GM18519 (cell line): ENCODE results near the gene JAZF1.
A peak's percentile ranks its signal among the peaks of the same experiment; 100 is the strongest.

ENCODE experiments used
- ATAC-seq: cut with Tn5 transposase; IDR thresholded peaks from one replicate; pipeline ENCODE4 v1.9.1; 2021; ENCODE audit warnings: mild to moderate bottlenecking, moderate library complexity; ENCODE audit not compliant: unreplicated experiment, low FRiP score

The JAZF1 gene

DNA sequence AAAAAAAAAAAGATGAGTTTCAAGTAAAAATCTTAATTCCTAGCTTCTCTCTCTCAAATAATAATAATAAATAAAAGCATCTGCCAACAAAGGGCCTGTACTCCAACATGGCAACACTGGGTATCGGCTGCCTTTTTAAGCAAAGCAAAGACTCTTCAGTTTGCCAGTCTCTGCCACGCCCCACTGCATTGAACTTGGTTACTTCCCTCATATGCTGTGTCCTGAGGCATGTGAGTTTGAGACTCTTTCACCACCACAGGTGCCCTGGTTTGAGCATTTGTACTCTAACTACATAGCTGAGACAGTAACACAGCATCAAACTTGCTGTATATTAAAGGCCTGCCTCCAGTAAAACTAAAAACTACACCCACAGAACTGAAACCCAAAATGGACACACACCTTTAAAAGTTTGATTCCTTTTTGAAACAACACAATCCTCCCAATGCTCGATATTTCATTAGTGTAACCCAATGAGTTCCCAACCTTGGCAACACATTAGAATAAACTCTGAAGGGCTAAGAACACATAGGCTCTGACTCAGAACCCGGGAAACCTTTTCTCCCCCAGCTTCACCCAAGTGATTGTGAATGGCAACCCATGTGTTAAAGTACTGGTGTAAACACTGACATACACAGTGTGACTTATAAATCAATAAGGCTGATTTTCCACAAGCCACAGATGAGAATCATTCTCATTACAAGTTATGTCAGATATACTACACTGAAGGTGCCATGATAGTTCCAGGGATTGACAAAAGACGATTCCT is 12.0 kb downstream of the JAZF1 start:
- no peak for ATAC-seq

GRCh38 chr7:28166982-28167715 is 13.4 kb downstream of the JAZF1 start:
- ATAC-seq, result no peak

DNA sequence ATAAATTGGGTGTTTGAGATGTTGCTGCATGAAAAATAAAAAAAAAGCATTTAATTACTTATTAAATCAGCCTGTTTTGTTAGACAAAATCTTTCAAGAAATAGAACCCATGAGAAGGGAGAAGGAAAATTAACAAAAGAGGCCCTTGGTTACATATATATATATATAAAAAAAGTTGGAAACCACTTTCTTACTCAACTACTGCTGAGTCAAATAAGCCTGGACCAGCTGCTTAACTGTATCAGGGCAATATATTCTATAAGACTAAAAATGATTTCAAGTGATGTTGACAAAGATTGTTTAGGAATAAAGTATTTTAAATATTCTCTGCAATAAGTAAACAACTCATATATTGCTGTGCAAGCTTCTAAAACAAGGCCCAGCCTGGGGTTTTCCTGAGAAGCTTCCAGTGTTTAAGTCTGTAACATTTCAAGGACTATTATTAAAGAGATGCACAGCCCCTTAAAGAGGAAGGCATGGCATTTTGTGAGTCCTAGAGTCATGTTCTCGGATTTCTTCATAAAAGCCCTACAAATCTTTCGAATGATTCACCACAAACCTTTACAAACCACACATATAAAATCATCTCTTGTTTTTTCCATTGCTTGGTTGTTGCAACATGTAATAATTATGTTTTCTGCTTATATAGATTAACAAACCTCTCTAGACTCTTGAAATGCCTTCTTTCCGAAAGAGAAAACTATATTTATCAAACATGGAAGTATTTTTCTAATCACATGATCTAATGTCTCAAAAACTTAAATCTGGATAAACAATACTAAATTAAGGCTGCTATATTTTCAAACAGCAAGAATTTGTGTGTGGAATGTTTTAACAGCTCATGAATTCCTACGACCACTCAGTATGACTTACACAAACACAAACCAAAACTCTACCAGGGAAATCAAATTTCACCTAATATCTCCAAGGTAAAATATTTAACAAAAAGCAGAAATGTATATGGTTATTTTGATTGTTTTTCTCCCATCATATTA is 14.3 kb downstream of the JAZF1 start:
- ATAC-seq, result no peak

- ATAC-seq, result no peak
Observed at GRCh38 chr7:28165261-28165660, 15.3 kb downstream of the JAZF1 start.

- ATAC-seq, result no peak
Observed at GRCh38 chr7:28163949-28164348, 16.6 kb downstream of the JAZF1 start.

DNA sequence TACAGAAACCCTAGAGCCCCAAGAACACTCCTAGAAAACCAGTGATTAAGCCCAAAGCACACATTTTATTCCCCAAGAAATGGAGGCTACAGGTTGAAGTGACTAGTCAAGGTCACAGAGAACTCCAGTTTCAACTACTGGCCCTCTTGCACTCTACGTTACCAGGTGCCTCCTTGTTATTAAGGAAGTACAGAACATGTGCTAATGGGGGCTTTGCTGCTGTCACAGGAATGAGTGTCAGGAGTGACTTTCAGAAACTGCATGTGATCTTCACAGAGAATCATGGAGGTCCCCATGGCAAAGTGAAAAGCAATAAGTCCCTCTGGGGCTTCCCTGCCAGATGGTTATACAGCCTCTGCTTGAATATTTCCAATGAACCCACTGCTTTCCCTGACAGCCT is 19.3 kb downstream of the JAZF1 start:
- ATAC-seq, result no peak

- ATAC-seq, result no peak
Observed at GRCh38 chr7:28160551-28160991, 20.0 kb downstream of the JAZF1 start.

DNA sequence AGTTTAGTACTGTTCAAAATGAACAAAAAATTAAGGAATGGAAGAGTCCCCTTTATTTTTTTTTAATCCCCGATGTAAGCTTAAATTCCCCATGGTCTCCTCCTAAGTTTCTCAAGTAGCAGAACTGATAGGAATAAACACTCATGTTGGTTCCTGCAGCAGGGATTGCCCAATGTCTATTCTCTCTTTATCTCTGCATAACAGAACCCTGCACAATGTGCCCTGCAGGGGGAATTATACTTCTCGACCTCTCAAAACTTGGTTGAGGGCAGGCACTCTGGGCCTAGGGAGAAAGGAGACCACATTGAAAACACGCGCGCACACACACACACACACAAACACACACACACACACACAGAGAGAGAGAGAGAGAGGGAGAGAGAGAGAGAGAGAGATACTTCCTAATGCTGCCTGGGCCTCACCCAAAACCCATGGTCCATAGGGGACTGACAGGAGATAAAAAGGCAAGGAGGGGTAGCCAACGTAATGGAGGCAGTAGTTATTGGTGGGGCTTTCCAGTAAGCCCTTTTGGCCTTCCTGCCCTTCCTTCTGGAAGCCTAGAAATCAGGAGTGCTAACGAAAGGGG is 22.7 kb downstream of the JAZF1 start:
- ATAC-seq, result no peak

DNA sequence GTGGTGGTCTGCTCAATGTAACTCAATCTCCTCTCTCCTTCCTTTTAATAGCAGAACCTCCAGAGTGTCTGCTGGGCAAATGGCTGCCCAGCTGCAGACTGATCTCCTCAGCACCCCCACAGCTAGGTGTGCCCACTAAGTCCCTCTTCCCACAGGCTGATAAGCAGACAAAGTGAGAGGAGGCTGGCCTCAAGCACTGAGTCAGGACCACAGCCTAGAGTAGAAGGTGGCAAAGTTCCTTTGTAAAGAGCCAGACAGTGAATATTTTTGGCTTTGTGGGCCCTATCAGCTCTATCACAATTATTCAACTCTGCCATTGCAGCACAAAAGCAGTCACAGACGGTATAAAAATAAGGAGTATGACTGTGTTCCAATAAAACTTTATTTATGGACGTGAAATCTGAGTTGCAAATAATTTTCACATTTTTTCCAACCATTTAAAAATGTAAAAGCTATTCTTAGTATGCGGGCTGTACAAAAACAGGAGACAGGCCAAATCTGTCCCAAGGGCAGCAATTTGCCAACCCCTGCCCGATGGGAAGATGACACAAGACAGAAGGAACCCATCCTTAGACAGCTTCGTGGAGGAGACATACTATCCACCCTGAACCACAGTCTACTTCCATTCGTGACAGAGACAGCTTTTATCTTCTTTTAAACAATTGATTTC is 23.4 kb downstream of the JAZF1 start:
- no peak for ATAC-seq

DNA sequence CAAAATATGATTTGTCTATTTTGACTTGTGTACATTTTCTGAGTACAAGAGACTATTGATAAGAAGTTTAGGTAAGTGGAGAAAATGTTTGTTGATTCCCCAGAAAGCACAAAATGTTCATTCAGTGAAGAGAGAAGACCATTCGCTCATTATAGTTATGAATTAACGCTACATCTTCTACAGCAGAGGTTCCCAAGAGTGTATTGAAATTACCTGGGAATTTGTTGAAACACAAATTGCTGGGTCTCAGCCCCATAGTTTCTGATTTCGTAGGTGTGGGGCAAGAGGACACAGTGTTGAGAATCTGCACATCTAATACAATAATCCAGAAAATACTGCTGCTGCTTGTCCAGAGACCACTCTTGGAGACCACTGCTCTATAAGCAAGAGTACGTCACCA is 24.2 kb downstream of the JAZF1 start:
- no peak for ATAC-seq

DNA sequence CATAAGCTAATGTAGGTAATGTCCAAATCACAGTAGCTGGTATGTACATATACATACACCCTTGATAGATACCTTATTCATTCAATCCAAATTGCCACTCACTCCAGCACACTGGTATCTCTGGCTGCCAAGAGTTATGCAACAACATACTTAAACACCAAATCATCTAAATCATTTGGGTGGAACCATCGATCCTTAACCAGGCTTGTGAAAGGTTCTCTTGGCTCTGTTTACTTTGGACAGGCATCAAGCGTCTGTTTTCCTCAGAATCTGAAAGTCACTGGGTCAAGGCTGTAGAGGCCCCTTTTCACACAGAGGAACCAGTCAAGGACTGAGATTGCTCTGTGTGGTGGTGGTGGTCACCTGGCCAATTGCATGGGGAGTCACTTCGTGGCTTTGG is 24.6 kb downstream of the JAZF1 start:
- ATAC-seq, result no peak

- ATAC-seq, result peak; percentile 50
Observed at GRCh38 chr7:28155019-28155660, 25.5 kb downstream of the JAZF1 start.

DNA sequence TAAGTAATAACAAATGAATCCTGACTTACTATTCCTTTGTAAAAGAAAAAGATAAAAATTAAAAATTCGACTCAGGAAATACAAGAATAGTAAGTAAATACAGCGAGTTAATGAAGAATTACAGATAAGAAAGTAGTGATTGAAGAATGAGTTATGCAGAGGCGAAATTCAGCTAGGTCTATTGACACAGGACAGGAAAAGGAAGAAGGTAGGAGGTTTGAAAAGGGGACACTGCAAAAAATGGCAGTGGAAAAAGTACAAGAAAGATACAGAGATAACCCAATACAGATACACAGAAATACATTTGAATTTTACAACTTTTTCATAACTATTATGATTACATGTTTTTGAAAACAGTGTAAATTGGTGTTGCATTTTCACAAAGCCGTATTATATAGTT is 28.0 kb downstream of the JAZF1 start:
- no peak for ATAC-seq

DNA sequence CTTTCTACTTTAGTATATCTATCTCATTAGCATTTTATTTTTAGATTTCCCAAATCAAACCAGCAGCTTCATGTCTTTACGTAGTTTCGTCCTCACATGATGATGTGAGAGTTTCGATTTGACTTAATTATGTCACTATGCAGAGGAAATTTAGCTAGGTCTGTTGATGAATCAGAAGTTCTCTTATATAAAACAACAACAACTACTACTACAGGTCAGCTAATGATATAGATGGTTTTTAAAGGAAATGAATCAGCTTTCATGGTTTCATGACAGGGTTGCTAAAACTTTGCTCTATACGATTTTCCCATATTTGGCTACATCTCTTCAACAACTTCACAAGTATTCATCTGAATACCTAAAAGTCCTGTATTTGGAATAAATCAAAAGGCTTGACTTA is 28.6 kb downstream of the JAZF1 start:
- peak; percentile 43 for ATAC-seq

GRCh38 chr7:28149291-28150101 is 31.1 kb downstream of the JAZF1 start:
- ATAC-seq, result no peak

GRCh38 chr7:28145931-28146330 is 34.7 kb downstream of the JAZF1 start:
- no peak for ATAC-seq

GRCh38 chr7:28145090-28145626 is 35.4 kb downstream of the JAZF1 start:
- no peak for ATAC-seq

GRCh38 chr7:28144266-28144665 is 36.3 kb downstream of the JAZF1 start:
- no peak for ATAC-seq
